Lower lobe of right lung (tissue), 2 donors: ENCODE data around the gene PPP6C. TPM values are rescaled to one million over a fixed set of nuclear protein-coding genes. Genes with fewer than 3 reads are reported as not detected.
"Not testable (repeated sequence)": the region's sequence is repeated elsewhere in the genome, so short reads cannot be mapped to it uniquely, and the experiment has no call there.

Source experiments
- ATAC-seq, 2 donors: fragments of 200-7000 bp; cut with Tn5 transposase; one replicate each; pipeline ENCODE4 v1.9.1; 2020 to 2022; ENCODE audit warnings: mild to moderate bottlenecking in 2 of 2, moderate library complexity in 2 of 2
- DNase-seq: peaks from one replicate; pipeline ENCODE4 v3.0.0-alpha.2; 2020
- H3K27ac ChIP-seq: fragments of 200-600 bp; one replicate; pipeline ENCODE4 v1.8.0; 2022
- H3K27me3 ChIP-seq: fragments of 200-600 bp; one replicate; pipeline ENCODE4 v1.8.0; 2022; ENCODE audit warnings: low read depth
- H3K36me3 ChIP-seq: fragments of 200-600 bp; one replicate; pipeline ENCODE4 v1.8.0; 2022; ENCODE audit warnings: mild to moderate bottlenecking
- H3K4me1 ChIP-seq: fragments of 200-600 bp; one replicate; pipeline ENCODE4 v1.8.0; 2022
- H3K4me3 ChIP-seq: fragments of 200-600 bp; one replicate; pipeline ENCODE4 v1.8.0; 2022; ENCODE audit warnings: mild to moderate bottlenecking
- H3K9me3 ChIP-seq: fragments of 200-600 bp; one replicate; pipeline ENCODE4 v1.8.0; 2022
- intact Hi-C: fragments of 100-400 bp; cut with DNase I; formaldehyde crosslinking; loops from one replicate; pipeline ENCODE4 v1.11.0; 2022
- total RNA-seq: library from RNA; stranded (reverse); fragmentation: NEBNext Ultra II Directional; extraction: Animal tissue kit (Norgen Biotek cat#: 25700); gene quantifications from one replicate; pipeline ENCODE4 v1.2.1, GENCODE V29; 2021
- TF ChIP-seq, protein P1 (sequence below): fragments of 200-600 bp; IDR thresholded peaks from one replicate; pipeline ENCODE4 v1.8.0; 2022; ENCODE audit warnings: antibody characterized with exemption, mild to moderate bottlenecking
- donor health status: DM: no; HTN: yes; CAD: no; lungs with severe emphysema.

The PPP6C gene
- total RNA-seq, 1 donor from 2014 or later: 44.7 TPM

DNA sequence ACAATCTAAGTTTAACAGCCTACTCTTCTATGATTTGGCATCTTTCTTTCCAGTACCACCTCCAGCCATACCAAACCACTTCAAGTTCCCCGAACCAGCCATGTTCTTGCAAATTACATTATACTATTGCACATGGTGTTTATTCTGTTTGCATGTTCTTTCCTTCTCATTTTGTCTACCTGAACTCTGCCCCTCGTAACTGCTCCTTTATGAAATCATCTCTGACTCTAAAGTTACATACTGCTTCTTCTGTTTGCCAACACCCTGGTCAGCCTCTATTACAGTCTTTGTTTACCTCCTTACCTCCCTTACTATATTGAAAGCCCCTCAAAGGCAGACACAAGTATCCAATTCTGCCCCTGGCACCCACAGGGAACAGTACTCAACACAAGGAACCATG, 6.0 kb downstream of the PPP6C start:
- peak in 1 of 2 donors; percentile 13 for ATAC-seq
- H3K4me1 ChIP-seq: peaks cover 52% of the 10 kb centered on the region
- peaks cover 5% of the 10 kb centered on the region for H3K36me3 ChIP-seq
- intact Hi-C loops: no loop called here
- H3K27ac ChIP-seq: peak overlapping the region; percentile 24
- TF ChIP-seq, protein P1, sequence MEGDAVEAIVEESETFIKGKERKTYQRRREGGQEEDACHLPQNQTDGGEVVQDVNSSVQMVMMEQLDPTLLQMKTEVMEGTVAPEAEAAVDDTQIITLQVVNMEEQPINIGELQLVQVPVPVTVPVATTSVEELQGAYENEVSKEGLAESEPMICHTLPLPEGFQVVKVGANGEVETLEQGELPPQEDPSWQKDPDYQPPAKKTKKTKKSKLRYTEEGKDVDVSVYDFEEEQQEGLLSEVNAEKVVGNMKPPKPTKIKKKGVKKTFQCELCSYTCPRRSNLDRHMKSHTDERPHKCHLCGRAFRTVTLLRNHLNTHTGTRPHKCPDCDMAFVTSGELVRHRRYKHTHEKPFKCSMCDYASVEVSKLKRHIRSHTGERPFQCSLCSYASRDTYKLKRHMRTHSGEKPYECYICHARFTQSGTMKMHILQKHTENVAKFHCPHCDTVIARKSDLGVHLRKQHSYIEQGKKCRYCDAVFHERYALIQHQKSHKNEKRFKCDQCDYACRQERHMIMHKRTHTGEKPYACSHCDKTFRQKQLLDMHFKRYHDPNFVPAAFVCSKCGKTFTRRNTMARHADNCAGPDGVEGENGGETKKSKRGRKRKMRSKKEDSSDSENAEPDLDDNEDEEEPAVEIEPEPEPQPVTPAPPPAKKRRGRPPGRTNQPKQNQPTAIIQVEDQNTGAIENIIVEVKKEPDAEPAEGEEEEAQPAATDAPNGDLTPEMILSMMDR: no peak
- H3K27me3 ChIP-seq: no peaks in the 10 kb centered on the region
- DNase-seq: no peak
- H3K4me3 ChIP-seq: no peak overlapping the region
- no peaks in the 10 kb centered on the region for H3K9me3 ChIP-seq

DNA sequence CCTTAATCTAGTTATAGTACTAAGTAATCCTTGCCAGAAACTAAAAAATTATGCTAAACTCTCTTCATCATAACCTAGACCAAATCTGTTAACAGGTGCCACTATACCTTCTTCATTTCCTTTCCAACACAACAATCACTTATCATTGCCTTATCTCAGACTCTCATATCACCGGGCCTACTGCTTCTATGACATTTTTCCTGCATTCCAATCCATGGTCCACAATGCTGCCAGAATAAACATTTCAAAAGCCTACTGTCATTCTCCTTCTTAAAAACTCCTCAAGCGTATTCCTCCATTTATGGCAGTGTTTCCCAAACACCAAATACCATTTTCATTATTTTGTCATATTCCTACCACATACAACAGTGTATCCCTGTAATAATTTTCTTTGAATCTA, 6.5 kb downstream of the PPP6C start:
- H3K27me3 ChIP-seq: no peaks in the 10 kb centered on the region
- H3K27ac ChIP-seq: no peak overlapping the region
- DNase-seq (no peak), ATAC-seq (peak; percentile 30 to 53)
- no peak overlapping the region for H3K4me3 ChIP-seq
- intact Hi-C loops: no loop called here
- no peaks in the 10 kb centered on the region for H3K9me3 ChIP-seq
- H3K36me3 ChIP-seq: peaks cover 5% of the 10 kb centered on the region
- TF ChIP-seq, protein P1: no peak
- peaks cover 51% of the 10 kb centered on the region for H3K4me1 ChIP-seq

DNA sequence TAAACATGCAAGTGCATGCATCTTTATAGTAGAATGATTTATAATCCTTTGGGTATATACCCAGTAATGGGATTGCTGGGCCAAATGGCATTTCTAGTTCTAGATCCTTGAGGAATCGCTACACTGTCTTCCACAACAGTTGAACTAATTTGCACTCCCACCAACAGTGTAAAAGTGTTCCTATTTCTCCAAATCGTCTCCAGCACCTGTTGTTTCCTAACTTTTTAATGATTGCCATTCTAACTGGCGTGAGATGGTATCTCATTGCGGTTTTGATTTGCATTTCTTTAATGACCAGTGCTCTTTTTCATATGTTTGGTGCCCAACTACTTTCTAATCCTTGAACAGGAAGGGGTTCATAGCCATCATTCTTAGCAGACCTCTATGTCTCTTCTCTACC, 7.8 kb downstream of the PPP6C start:
- peaks cover 38% of the 10 kb centered on the region for H3K4me1 ChIP-seq
- H3K27me3 ChIP-seq, intact Hi-C loops, ATAC-seq, H3K27ac ChIP-seq, H3K4me3 ChIP-seq, H3K36me3 ChIP-seq, H3K9me3 ChIP-seq, DNase-seq: not testable (repeated sequence)

DNA sequence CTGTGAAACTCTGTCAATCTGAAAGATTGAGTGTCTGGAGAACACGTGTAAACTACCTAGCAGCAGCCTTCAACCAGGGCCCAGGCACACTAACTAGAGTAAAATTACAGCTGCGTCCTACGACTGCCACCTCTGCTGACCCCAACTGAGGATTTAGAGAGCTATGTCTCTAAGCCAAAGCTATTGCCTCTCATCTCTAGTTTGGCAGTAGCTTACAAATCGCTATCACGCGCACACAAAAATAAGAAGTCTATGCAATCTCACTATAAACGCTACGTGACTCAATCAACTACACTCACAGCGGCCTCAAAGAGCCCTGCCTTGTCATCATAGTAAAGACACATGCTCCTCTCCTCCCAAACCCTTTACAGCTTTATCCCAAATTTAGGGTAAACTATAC, 8.7 kb downstream of the PPP6C start:
- intact Hi-C loops: no loop called here
- H3K36me3 ChIP-seq: peaks cover 5% of the 10 kb centered on the region
- DNase-seq (no peak), ATAC-seq (no peak)
- no peak overlapping the region for H3K4me3 ChIP-seq
- TF ChIP-seq, protein P1: no peak
- H3K4me1 ChIP-seq: peaks cover 29% of the 10 kb centered on the region
- no peaks in the 10 kb centered on the region for H3K9me3 ChIP-seq
- no peak overlapping the region for H3K27ac ChIP-seq
- H3K27me3 ChIP-seq: no peaks in the 10 kb centered on the region

DNA sequence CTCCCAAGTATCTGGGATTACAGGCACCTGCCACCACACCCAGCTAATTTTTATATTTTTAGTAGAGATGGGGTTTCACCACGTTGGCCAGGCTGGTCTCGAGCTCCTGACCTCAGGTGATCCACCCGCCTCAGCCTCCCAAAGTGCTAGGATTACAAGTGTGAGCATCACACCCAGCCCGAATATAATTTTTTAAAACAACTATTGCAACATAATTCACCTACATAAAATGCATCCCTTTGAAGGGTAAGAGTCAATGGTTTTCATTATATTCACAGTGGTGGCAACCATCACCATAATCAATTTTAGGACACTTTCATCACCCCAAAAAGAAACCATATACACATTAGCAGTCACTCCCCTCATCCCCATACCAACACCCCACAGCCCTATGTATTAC, 9.8 kb downstream of the PPP6C start:
- ATAC-seq, H3K9me3 ChIP-seq, intact Hi-C loops: not testable (repeated sequence)

DNA sequence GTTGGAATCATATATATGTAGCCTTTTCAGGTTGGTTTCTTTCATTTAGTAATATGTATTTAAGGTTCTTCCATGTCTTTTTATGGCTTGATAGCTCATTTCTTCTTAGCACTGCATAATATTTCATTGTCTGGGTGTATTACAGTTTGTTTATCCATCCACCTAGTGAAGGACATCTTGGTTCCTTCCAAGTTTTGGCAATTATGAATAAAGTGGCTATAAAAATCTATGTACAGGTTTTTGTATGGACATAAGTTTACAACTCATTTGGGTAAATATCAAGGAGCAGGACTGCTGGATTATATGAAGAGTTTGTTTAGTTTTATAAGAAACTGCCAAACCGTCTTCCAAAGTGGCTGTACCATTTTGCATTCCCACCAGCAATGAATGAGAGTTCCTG, 11.7 kb downstream of the PPP6C start:
- Histone ChIP-seq H3K4me1 (peaks cover 22% of the 10 kb centered on the region), H3K36me3 (peaks cover 9% of the 10 kb centered on the region), H3K4me3 (no peak overlapping the region), H3K27ac (no peak overlapping the region), H3K9me3 (no peaks in the 10 kb centered on the region), H3K27me3 (no peaks in the 10 kb centered on the region)
- DNase-seq: no peak
- intact Hi-C loops: no loop called here
- TF ChIP-seq, protein P1: no peak
- ATAC-seq: no peak

More for the DNA sequence above, 9.8 kb downstream of the PPP6C start:
- not testable (repeated sequence) for H3K36me3 ChIP-seq, H3K27ac ChIP-seq, DNase-seq, H3K27me3 ChIP-seq, H3K4me3 ChIP-seq
- H3K4me1 ChIP-seq: peaks cover 29% of the 10 kb centered on the region

DNA sequence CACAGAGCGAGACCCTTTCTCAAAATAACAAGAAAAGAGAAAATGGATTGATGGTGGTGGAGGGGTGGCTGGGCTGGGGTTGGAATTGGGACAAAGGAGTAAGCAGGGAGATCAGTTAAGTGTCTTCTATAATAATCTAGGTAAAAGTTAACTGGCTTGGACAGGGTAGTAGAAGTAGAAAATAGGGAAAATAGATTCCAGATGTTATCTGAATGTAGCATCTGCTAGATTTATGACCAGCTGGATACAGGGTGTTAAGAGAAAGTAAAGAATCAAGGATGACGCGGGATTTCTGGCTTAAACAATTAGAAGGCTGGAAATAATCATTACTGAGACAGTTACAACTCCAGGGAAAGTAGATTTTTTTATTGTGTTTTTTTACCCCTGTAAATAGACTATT, 13.0 kb downstream of the PPP6C start:
- ATAC-seq: no peak
- H3K4me1 ChIP-seq: peaks cover 26% of the 10 kb centered on the region

More for the DNA sequence above, 13.0 kb downstream of the PPP6C start:
- DNase-seq: no peak
- TF ChIP-seq, protein P1: no peak
- Histone ChIP-seq H3K27me3 (no peaks in the 10 kb centered on the region), H3K9me3 (no peaks in the 10 kb centered on the region), H3K27ac (no peak overlapping the region), H3K36me3 (peaks cover 9% of the 10 kb centered on the region), H3K4me3 (no peak overlapping the region)
- intact Hi-C loops: no loop called here
